HepG2 (cell line): ENCODE data around the gene DDTL. TPM values are rescaled to one million over a fixed set of nuclear protein-coding genes. Genes with fewer than 3 reads are reported as not detected.

ENCODE experiments used
- AHDC1 ChIP-seq: sonication (generic); formaldehyde crosslinking; IDR thresholded peaks from 2 replicates; pipeline ENCODE4 v1.5.1; 2020; ENCODE audit warnings: mild to moderate bottlenecking, missing genetic modification reagents, borderline replicate concordance
- DMTF1 ChIP-seq: sonication (generic); formaldehyde crosslinking; IDR thresholded peaks from 2 replicates; pipeline ENCODE4 v1.4.0; 2020; ENCODE audit warnings: mild to moderate bottlenecking, missing genetic modification reagents
- ETV5 ChIP-seq: IDR thresholded peaks from 2 replicates; pipeline ENCODE4 v1.6.1; 2018; ENCODE audit warnings: missing biosample characterization, missing genetic modification reagents, inconsistent platforms, borderline replicate concordance
- GATAD2A ChIP-seq: IDR thresholded peaks from 2 replicates; pipeline ENCODE4 v1.6.1; 2016
- HNF4G ChIP-seq, 2 experiments: sonication (generic) in 1 of 2; formaldehyde crosslinking in 1 of 2; IDR thresholded peaks; 2 replicates each; pipeline versions ENCODE4 v1.4.0 to v1.6.1; 2011 to 2020; ENCODE audit warnings: borderline replicate concordance in 2 of 2, low read depth in 2 of 2, mild to moderate bottlenecking in 2 of 2, low read length in 1 of 2, missing genetic modification reagents in 1 of 2, moderate library complexity in 1 of 2
- HOMEZ ChIP-seq: IDR thresholded peaks from 2 replicates; pipeline ENCODE4 v1.6.1; 2016; ENCODE audit warnings: low read depth
- ISL2 ChIP-seq: sonication (generic); formaldehyde crosslinking; IDR thresholded peaks from 2 replicates; pipeline ENCODE4 v1.5.0; 2020; ENCODE audit warnings: missing genetic modification reagents
- KAT8 ChIP-seq: IDR thresholded peaks from 2 replicates; pipeline ENCODE4 v1.6.1; 2016; ENCODE audit warnings: missing genetic modification reagents, missing compliant biosample characterization
- MTA3 ChIP-seq: sonication (generic); formaldehyde crosslinking; IDR thresholded peaks from 2 replicates; pipeline ENCODE4 v1.4.0; 2020; ENCODE audit warnings: missing genetic modification reagents
- NCOA2 ChIP-seq: sonication (generic); formaldehyde crosslinking; IDR thresholded peaks from 2 replicates; pipeline ENCODE4 v1.8.0; 2022; ENCODE audit warnings: inconsistent platforms
- PHF8 ChIP-seq: sonication (generic); formaldehyde crosslinking; IDR thresholded peaks from 2 replicates; pipeline ENCODE4 v1.5.0; 2020; ENCODE audit warnings: missing genetic modification reagents
- RXRB ChIP-seq: IDR thresholded peaks from 2 replicates; pipeline ENCODE4 v1.6.1; 2016; ENCODE audit warnings: borderline replicate concordance, missing genetic modification reagents, missing compliant biosample characterization
- ZGPAT ChIP-seq: IDR thresholded peaks from 2 replicates; pipeline ENCODE4 v1.6.1; 2016; ENCODE audit warnings: mild to moderate bottlenecking
- ZNF331 ChIP-seq: sonication (generic); formaldehyde crosslinking; IDR thresholded peaks from 2 replicates; pipeline ENCODE4 v1.4.0; 2020; ENCODE audit warnings: missing genetic modification reagents
- ZNF460 ChIP-seq: sonication (generic); formaldehyde crosslinking; IDR thresholded peaks from 2 replicates; pipeline ENCODE4 v1.5.1; 2020; ENCODE audit warnings: missing genetic modification reagents, mild to moderate bottlenecking, borderline replicate concordance
- ZNF710 ChIP-seq: sonication (generic); formaldehyde crosslinking; IDR thresholded peaks from 2 replicates; pipeline ENCODE4 v1.5.0; 2020; ENCODE audit warnings: mild to moderate bottlenecking, missing genetic modification reagents, borderline replicate concordance
- polyA plus RNA-seq, 8 experiments: library from polyadenylated mRNA; depleted of rRNA in 3 of 8; stranded (reverse) in 7 of 8; unstranded in 1 of 8; fragments of >200 nt; fragmentation: Illumina TruSeq in 4 of 8; extraction: Trizol in 4 of 8; gene quantifications; 2 replicates each; pipeline versions ENCODE4 v1.2.1 to v1.2.3, GENCODE V29; 2011 to 2016; ENCODE audit warnings: low read depth in 4 of 8, missing spikeins in 1 of 8, mixed read lengths in 1 of 8; ENCODE audit not compliant: insufficient read depth in 1 of 8
- total RNA-seq, 5 experiments: library from RNA; depleted of rRNA; stranded (reverse); fragments of >200 nt; fragmentation: Illumina TruSeq; extraction: Trizol; gene quantifications; 2 replicates each; pipeline ENCODE4 v1.2.3, GENCODE V29; 2016; ENCODE audit warnings: low read depth in 1 of 5

DDTL gene
- total and polyA plus RNA-seq, 2 of the 13 experiments (the other 11 are each of a cell fraction or from before 2014, with no cell fraction given), result 0.31 TPM; not detected in 1

- TF ChIP-seq DMTF1 (no peak), NCOA2 (CRISPR knock-in tag) (peak; percentile 75), ZNF331 (CRISPR knock-in tag) (0 out of 2 replicates have a peak, but pooled peaks have one; percentile 25), KAT8 (0 out of 2 replicates have a peak, but pooled peaks have one; percentile 33), ZNF460 (CRISPR knock-in tag) (peak; percentile 90), HOMEZ (CRISPR knock-in tag) (peak; percentile 41; the same call in 1 of the 2 replicates), MTA3 (CRISPR knock-in tag) (no peak), GATAD2A (CRISPR knock-in tag) (peak; percentile 70), ZGPAT (CRISPR knock-in tag) (peak; percentile 26; the same call in 1 of the 2 replicates), ZNF710 (CRISPR knock-in tag) (peak; percentile 78; the same call in 1 of the 2 replicates), ISL2 (CRISPR knock-in tag) (0 out of 2 replicates have a peak, but pooled peaks have one; percentile 20), RXRB (CRISPR knock-in tag) (0 out of 2 replicates have a peak, but pooled peaks have one; percentile 42), PHF8 (CRISPR knock-in tag) (no peak), ETV5 (CRISPR knock-in tag) (no peak), AHDC1 (CRISPR knock-in tag) (peak; percentile 67; the same call in 1 of the 2 replicates), HNF4G (IDR thresholded peaks at IDR 0.05; ENCODE audit: borderline replicate concordance, low read depth, low read length) (peak; percentile 56; the same call in 1 of the 2 replicates), HNF4G (CRISPR knock-in tag; IDR thresholded peaks at IDR 0.05; ENCODE audit: borderline replicate concordance, low read depth) (no peak)
Observed at GRCh38 chr22:23997092-23997491, 30.4 kb downstream of the DDTL start (continued).
